WTC11 (cell line): ENCODE results near the gene ABI3. TPM values are rescaled to one million over a fixed set of nuclear protein-coding genes. Genes with fewer than 3 reads are reported as not detected.

Experiments used
- ATAC-seq: fragments of 200-7000 bp; cut with Tn5 transposase; 2 replicates; pipeline ENCODE4 v1.10.0; 2021; ENCODE audit warnings: mild to moderate bottlenecking, moderate library complexity
- CTCF ChIA-PET: fragments of 300-600 bp; sonication (Branson Sonifier 250); formaldehyde crosslinking; loops from one replicate; lab custom pipeline; 2021; ENCODE audit warnings: antibody characterized with exemption; lab: Charles Lee
- POLR2A ChIA-PET: fragments of 350-600 bp; sonication (Branson Sonifier 250); formaldehyde crosslinking; loops from one replicate; lab custom pipeline; 2021; ENCODE audit warnings: antibody characterized with exemption; lab: Charles Lee
- DNase-seq: peaks from one replicate; pipeline ENCODE4 v3.0.0; 2021; ENCODE audit warnings: low spot score
- H3K27ac Mint-ChIP-seq: 2 replicates; pipeline ENCODE4 v1.8.0; 2021; ENCODE audit warnings: mixed read lengths
- H3K27me3 Mint-ChIP-seq: 2 replicates; pipeline ENCODE4 v1.8.0; 2021; ENCODE audit warnings: low read depth, mild to moderate bottlenecking, moderate library complexity, mixed read lengths
- H3K36me3 Mint-ChIP-seq: 2 replicates; pipeline ENCODE4 v1.8.0; 2021; ENCODE audit warnings: mixed read lengths
- H3K4me1 Mint-ChIP-seq: 2 replicates; pipeline ENCODE4 v1.8.0; 2022; ENCODE audit warnings: mixed read lengths
- H3K4me3 Mint-ChIP-seq: 2 replicates; pipeline ENCODE4 v1.8.0; 2021; ENCODE audit warnings: mild to moderate bottlenecking, moderate library complexity, mixed read lengths
- H3K9me3 Mint-ChIP-seq: 2 replicates; pipeline ENCODE4 v1.8.0; 2021; ENCODE audit warnings: mixed read lengths
- ATF1 ChIP-seq: sonication (generic); formaldehyde crosslinking; IDR thresholded peaks from 2 replicates; pipeline ENCODE4 v1.8.1; 2023; ENCODE audit warnings: mild to moderate bottlenecking, moderate library complexity, missing genetic modification reagents
- CREB1 ChIP-seq: sonication (generic); formaldehyde crosslinking; IDR thresholded peaks from 2 replicates; pipeline ENCODE4 v1.8.0; 2023; ENCODE audit warnings: mild to moderate bottlenecking, missing genetic modification reagents
- CREM ChIP-seq: sonication (generic); formaldehyde crosslinking; IDR thresholded peaks from 2 replicates; pipeline ENCODE4 v1.8.1; 2022; ENCODE audit warnings: mild to moderate bottlenecking, missing genetic modification reagents, moderate library complexity
- ELF4 ChIP-seq: sonication (generic); formaldehyde crosslinking; IDR thresholded peaks from 2 replicates; pipeline ENCODE4 v1.8.1; 2022; ENCODE audit warnings: low read depth, mild to moderate bottlenecking, moderate library complexity, missing genetic modification reagents
- FOXK1 ChIP-seq: sonication (generic); formaldehyde crosslinking; IDR thresholded peaks from 2 replicates; pipeline ENCODE4 v1.8.0; 2022; ENCODE audit warnings: mild to moderate bottlenecking, moderate library complexity, missing genetic modification reagents
- MYBL2 ChIP-seq: sonication (generic); formaldehyde crosslinking; IDR thresholded peaks from 2 replicates; pipeline ENCODE4 v1.8.1; 2023; ENCODE audit warnings: mild to moderate bottlenecking, moderate library complexity, missing genetic modification reagents
- NR2C2 ChIP-seq: sonication (generic); formaldehyde crosslinking; IDR thresholded peaks from 2 replicates; pipeline ENCODE4 v1.8.0; 2022; ENCODE audit warnings: mild to moderate bottlenecking, missing genetic modification reagents
- OVOL2 ChIP-seq: fragments of 250-450 bp; sonication (Bioruptor Pico); IDR thresholded peaks from 2 replicates; pipeline ENCODE4 v1.9.0; 2021; ENCODE audit warnings: mild to moderate bottlenecking, borderline replicate concordance
- RORB ChIP-seq: fragments of 250-450 bp; sonication (Bioruptor Pico); IDR thresholded peaks from 2 replicates; pipeline ENCODE4 v1.9.0; 2021; ENCODE audit warnings: mild to moderate bottlenecking
- SOX15 ChIP-seq: fragments of 250-450 bp; sonication (Bioruptor Pico); IDR thresholded peaks from 2 replicates; pipeline ENCODE4 v1.9.0; 2021; ENCODE audit warnings: mild to moderate bottlenecking
- TP53 ChIP-seq: sonication (generic); formaldehyde crosslinking; IDR thresholded peaks from 2 replicates; pipeline ENCODE4 v1.8.1; 2023; ENCODE audit warnings: mild to moderate bottlenecking, missing genetic modification reagents
- ZBTB21 ChIP-seq: sonication (generic); formaldehyde crosslinking; IDR thresholded peaks from 2 replicates; pipeline ENCODE4 v1.8.1; 2023; ENCODE audit warnings: mild to moderate bottlenecking, missing genetic modification reagents, borderline replicate concordance
- ZNF232 ChIP-seq: sonication (generic); formaldehyde crosslinking; IDR thresholded peaks from 2 replicates; pipeline ENCODE4 v1.8.0; 2022; ENCODE audit warnings: mild to moderate bottlenecking, missing genetic modification reagents
- ZNF263 ChIP-seq: sonication (generic); formaldehyde crosslinking; IDR thresholded peaks from 2 replicates; pipeline ENCODE4 v1.8.1; 2022; ENCODE audit warnings: low read depth, mild to moderate bottlenecking, moderate library complexity, missing genetic modification reagents
- ZNF396 ChIP-seq: fragments of 250-450 bp; sonication (Bioruptor Pico); IDR thresholded peaks from 2 replicates; pipeline ENCODE4 v1.8.0; 2021; ENCODE audit warnings: mild to moderate bottlenecking, moderate library complexity, borderline replicate concordance
- total RNA-seq: library from RNA; stranded (reverse); gene quantifications from 3 replicates; pipeline ENCODE4 v1.2.3, GENCODE V29; 2021
- TF ChIP-seq, protein P1 (sequence below): sonication (generic); formaldehyde crosslinking; IDR thresholded peaks from 2 replicates; pipeline ENCODE4 v1.8.0; 2022; ENCODE audit warnings: mild to moderate bottlenecking, missing genetic modification reagents
- TF ChIP-seq, protein P2 (sequence below): sonication (generic); formaldehyde crosslinking; IDR thresholded peaks from 2 replicates; pipeline ENCODE4 v1.8.1; 2023; ENCODE audit warnings: mild to moderate bottlenecking, missing genetic modification reagents, moderate library complexity
- TF ChIP-seq, protein P3 (sequence below): sonication (generic); formaldehyde crosslinking; IDR thresholded peaks from 2 replicates; pipeline ENCODE4 v1.8.0; 2022; ENCODE audit warnings: mild to moderate bottlenecking, missing genetic modification reagents
- TF ChIP-seq, protein P4 (sequence below): sonication (generic); formaldehyde crosslinking; IDR thresholded peaks from 2 replicates; pipeline ENCODE4 v1.8.0; 2023; ENCODE audit warnings: mild to moderate bottlenecking, missing genetic modification reagents
- TF ChIP-seq, protein P5 (sequence below): sonication (generic); formaldehyde crosslinking; IDR thresholded peaks from 2 replicates; pipeline ENCODE4 v1.8.1; 2022; ENCODE audit warnings: low read depth, missing genetic modification reagents, borderline replicate concordance
- TF ChIP-seq, protein P6 (sequence below): sonication (generic); formaldehyde crosslinking; IDR thresholded peaks from 2 replicates; pipeline ENCODE4 v1.8.1; 2023; ENCODE audit warnings: mild to moderate bottlenecking, moderate library complexity, missing genetic modification reagents
- TF ChIP-seq, protein P7 (sequence below): sonication (generic); formaldehyde crosslinking; IDR thresholded peaks from 2 replicates; pipeline ENCODE4 v1.8.1; 2022; ENCODE audit warnings: mild to moderate bottlenecking, moderate library complexity, missing genetic modification reagents
- TF ChIP-seq, protein P8 (sequence below): sonication (generic); formaldehyde crosslinking; IDR thresholded peaks from 2 replicates; pipeline ENCODE4 v1.8.1; 2022; ENCODE audit warnings: low read depth, mild to moderate bottlenecking, moderate library complexity, missing genetic modification reagents, borderline replicate concordance
- TF ChIP-seq, protein P9 (sequence below): sonication (generic); formaldehyde crosslinking; IDR thresholded peaks from 2 replicates; pipeline ENCODE4 v1.8.0; 2023; ENCODE audit warnings: missing genetic modification reagents

The ABI3 gene
- total RNA-seq, 1 experiment from 2014 or later = 1.5 TPM

DNA sequence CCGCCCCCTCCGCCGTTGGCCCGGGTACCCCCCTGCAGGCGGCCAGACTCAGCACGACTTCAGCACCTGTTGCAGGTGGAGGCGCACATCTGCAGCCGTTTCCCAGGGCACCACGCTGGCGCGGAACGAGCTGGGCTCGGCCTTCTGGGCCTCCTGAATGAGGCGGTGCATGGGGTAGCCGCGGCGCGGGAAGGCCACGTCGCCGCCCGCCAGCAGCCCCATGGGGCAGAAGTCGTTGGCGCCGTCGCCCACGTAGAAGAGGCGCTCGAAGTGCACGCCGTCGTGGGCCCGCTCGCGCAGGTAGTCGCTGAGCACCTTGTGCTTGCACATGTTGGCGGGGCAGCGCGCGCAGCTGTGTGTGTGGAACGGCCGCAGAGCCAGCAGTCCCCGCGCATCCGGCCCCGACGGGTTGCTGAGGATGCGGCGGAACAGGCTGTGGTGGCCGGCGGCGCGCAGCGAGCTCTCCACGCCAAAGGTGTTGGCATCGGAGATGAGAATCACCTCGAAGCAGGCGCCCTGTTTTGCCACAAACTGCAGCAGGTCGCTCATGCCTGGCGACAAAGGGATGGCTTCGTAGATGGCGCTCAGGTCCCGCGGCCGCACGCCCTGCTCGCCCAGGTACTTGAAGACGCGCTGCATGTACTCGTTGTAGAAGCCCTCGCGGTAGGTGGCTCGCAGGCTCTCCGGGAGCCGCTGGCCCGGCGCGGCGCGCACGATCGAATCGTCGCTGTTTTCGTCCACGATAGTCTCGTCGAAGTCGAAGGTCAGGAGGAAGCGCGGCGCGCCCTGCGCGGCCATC lies 13.9 kb downstream of the ABI3 start:
- H3K36me3 Mint-ChIP-seq = no peaks in the 10 kb centered on the region
- ChIA-PET CTCF (interaction anchor here (0.6 to 3.2 kb wide), 24 partner anchors 8 to 267 kb away, joined by 3 to 13 read pairs (median 3); partner anchors contain the start of gene ABI3), POLR2A (no interaction called here)
- peaks cover 80% of the 10 kb centered on the region for H3K27me3 Mint-ChIP-seq
- peak overlapping the region; percentile 76 for H3K4me3 Mint-ChIP-seq
- H3K27ac Mint-ChIP-seq = no peak overlapping the region
- no peaks in the 10 kb centered on the region for H3K9me3 Mint-ChIP-seq
- ATAC-seq = peak; percentile 9
- H3K4me1 Mint-ChIP-seq = peaks cover 25% of the 10 kb centered on the region
- peak; percentile 68 for DNase-seq
- TF ChIP-seq CREM (CRISPR knock-in tag) (0 out of 2 replicates have a peak, but pooled peaks have one; percentile 29), SOX15 (CRISPR knock-in tag) (no peak), NR2C2 (peak; percentile 9; the same call in 1 of the 2 replicates), ZBTB21 (CRISPR knock-in tag) (0 out of 2 replicates have a peak, but pooled peaks have one; percentile 21), ZNF232 (CRISPR knock-in tag) (no peak), OVOL2 (no peak), MYBL2 (CRISPR knock-in tag) (0 out of 2 replicates have a peak, but pooled peaks have one; percentile 63), CREB1 (peak; percentile 27; the same call in 1 of the 2 replicates), ZNF396 (CRISPR knock-in tag) (no peak), ATF1 (0 out of 2 replicates have a peak, but pooled peaks have one; percentile 54), ZNF263 (CRISPR knock-in tag) (no peak), FOXK1 (peak; percentile 37; the same call in 1 of the 2 replicates), TP53 (CRISPR knock-in tag) (peak; percentile 77), ELF4 (CRISPR knock-in tag) (0 out of 2 replicates have a peak, but pooled peaks have one; percentile 12), RORB (no peak)
- TF ChIP-seq, protein P1, sequence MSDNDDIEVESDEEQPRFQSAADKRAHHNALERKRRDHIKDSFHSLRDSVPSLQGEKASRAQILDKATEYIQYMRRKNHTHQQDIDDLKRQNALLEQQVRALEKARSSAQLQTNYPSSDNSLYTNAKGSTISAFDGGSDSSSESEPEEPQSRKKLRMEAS (CRISPR knock-in tag) = peak; percentile 90
- TF ChIP-seq, protein P2, sequence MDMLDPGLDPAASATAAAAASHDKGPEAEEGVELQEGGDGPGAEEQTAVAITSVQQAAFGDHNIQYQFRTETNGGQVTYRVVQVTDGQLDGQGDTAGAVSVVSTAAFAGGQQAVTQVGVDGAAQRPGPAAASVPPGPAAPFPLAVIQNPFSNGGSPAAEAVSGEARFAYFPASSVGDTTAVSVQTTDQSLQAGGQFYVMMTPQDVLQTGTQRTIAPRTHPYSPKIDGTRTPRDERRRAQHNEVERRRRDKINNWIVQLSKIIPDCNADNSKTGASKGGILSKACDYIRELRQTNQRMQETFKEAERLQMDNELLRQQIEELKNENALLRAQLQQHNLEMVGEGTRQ (CRISPR knock-in tag) = no peak
- TF ChIP-seq, protein P3, sequence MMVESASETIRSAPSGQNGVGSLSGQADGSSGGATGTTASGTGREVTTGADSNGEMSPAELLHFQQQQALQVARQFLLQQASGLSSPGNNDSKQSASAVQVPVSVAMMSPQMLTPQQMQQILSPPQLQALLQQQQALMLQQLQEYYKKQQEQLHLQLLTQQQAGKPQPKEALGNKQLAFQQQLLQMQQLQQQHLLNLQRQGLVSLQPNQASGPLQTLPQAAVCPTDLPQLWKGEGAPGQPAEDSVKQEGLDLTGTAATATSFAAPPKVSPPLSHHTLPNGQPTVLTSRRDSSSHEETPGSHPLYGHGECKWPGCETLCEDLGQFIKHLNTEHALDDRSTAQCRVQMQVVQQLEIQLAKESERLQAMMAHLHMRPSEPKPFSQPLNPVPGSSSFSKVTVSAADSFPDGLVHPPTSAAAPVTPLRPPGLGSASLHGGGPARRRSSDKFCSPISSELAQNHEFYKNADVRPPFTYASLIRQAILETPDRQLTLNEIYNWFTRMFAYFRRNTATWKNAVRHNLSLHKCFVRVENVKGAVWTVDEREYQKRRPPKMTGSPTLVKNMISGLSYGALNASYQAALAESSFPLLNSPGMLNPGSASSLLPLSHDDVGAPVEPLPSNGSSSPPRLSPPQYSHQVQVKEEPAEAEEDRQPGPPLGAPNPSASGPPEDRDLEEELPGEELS = peak; percentile 78; the same call in 1 of the 2 replicates
- TF ChIP-seq, protein P4, sequence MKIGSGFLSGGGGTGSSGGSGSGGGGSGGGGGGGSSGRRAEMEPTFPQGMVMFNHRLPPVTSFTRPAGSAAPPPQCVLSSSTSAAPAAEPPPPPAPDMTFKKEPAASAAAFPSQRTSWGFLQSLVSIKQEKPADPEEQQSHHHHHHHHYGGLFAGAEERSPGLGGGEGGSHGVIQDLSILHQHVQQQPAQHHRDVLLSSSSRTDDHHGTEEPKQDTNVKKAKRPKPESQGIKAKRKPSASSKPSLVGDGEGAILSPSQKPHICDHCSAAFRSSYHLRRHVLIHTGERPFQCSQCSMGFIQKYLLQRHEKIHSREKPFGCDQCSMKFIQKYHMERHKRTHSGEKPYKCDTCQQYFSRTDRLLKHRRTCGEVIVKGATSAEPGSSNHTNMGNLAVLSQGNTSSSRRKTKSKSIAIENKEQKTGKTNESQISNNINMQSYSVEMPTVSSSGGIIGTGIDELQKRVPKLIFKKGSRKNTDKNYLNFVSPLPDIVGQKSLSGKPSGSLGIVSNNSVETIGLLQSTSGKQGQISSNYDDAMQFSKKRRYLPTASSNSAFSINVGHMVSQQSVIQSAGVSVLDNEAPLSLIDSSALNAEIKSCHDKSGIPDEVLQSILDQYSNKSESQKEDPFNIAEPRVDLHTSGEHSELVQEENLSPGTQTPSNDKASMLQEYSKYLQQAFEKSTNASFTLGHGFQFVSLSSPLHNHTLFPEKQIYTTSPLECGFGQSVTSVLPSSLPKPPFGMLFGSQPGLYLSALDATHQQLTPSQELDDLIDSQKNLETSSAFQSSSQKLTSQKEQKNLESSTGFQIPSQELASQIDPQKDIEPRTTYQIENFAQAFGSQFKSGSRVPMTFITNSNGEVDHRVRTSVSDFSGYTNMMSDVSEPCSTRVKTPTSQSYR (CRISPR knock-in tag) = peak; percentile 68; the same call in 1 of the 2 replicates
- TF ChIP-seq, protein P5, sequence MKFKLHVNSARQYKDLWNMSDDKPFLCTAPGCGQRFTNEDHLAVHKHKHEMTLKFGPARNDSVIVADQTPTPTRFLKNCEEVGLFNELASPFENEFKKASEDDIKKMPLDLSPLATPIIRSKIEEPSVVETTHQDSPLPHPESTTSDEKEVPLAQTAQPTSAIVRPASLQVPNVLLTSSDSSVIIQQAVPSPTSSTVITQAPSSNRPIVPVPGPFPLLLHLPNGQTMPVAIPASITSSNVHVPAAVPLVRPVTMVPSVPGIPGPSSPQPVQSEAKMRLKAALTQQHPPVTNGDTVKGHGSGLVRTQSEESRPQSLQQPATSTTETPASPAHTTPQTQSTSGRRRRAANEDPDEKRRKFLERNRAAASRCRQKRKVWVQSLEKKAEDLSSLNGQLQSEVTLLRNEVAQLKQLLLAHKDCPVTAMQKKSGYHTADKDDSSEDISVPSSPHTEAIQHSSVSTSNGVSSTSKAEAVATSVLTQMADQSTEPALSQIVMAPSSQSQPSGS (CRISPR knock-in tag) = no peak
- TF ChIP-seq, protein P6, sequence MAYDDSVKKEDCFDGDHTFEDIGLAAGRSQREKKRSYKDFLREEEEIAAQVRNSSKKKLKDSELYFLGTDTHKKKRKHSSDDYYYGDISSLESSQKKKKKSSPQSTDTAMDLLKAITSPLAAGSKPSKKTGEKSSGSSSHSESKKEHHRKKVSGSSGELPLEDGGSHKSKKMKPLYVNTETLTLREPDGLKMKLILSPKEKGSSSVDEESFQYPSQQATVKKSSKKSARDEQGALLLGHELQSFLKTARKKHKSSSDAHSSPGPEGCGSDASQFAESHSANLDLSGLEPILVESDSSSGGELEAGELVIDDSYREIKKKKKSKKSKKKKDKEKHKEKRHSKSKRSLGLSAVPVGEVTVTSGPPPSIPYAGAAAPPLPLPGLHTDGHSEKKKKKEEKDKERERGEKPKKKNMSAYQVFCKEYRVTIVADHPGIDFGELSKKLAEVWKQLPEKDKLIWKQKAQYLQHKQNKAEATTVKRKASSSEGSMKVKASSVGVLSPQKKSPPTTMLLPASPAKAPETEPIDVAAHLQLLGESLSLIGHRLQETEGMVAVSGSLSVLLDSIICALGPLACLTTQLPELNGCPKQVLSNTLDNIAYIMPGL (CRISPR knock-in tag) = peak; percentile 22; the same call in 1 of the 2 replicates
- TF ChIP-seq, protein P7, sequence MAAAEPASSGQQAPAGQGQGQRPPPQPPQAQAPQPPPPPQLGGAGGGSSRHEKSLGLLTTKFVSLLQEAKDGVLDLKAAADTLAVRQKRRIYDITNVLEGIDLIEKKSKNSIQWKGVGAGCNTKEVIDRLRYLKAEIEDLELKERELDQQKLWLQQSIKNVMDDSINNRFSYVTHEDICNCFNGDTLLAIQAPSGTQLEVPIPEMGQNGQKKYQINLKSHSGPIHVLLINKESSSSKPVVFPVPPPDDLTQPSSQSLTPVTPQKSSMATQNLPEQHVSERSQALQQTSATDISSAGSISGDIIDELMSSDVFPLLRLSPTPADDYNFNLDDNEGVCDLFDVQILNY (CRISPR knock-in tag) = peak; percentile 57
- TF ChIP-seq, protein P8, sequence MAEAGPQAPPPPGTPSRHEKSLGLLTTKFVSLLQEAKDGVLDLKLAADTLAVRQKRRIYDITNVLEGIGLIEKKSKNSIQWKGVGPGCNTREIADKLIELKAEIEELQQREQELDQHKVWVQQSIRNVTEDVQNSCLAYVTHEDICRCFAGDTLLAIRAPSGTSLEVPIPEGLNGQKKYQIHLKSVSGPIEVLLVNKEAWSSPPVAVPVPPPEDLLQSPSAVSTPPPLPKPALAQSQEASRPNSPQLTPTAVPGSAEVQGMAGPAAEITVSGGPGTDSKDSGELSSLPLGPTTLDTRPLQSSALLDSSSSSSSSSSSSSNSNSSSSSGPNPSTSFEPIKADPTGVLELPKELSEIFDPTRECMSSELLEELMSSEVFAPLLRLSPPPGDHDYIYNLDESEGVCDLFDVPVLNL (CRISPR knock-in tag) = peak; percentile 23
- TF ChIP-seq, protein P9, sequence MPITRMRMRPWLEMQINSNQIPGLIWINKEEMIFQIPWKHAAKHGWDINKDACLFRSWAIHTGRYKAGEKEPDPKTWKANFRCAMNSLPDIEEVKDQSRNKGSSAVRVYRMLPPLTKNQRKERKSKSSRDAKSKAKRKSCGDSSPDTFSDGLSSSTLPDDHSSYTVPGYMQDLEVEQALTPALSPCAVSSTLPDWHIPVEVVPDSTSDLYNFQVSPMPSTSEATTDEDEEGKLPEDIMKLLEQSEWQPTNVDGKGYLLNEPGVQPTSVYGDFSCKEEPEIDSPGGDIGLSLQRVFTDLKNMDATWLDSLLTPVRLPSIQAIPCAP = peak; percentile 42; the same call in 1 of the 2 replicates
